Natural killer cell treated with Interleukin-12 subunit alpha and Interleukin-12 subunit beta and Interleukin-15 and Interleukin-18, amount 100 ng/mL, for 72 hours (primary cell): Measurements from ENCODE around the gene GALNT12. TPM values are rescaled to one million over a fixed set of nuclear protein-coding genes. Genes with fewer than 3 reads are reported as not detected.

Source experiments
- ATAC-seq, 2 donors: fragments of 150-1000 bp; cut with Tn5 transposase in 1 of 2; sonication (Bioruptor Pico), chemical (Tn5 transposase) in 1 of 2; 2 replicates each; pipeline ENCODE4 v1.10.0; 2021
- DNase-seq: peaks from one replicate; pipeline ENCODE4 v3.0.0; 2022; ENCODE audit warnings: low spot score
- H3K27ac Mint-ChIP-seq, 2 donors: 1 replicate in 1 of 2; 2 replicates in 1 of 2; pipeline ENCODE4 v1.8.0; 2022; ENCODE audit warnings: mixed read lengths in 2 of 2, mild to moderate bottlenecking in 1 of 2, moderate library complexity in 1 of 2
- H3K27me3 Mint-ChIP-seq, 2 donors: 1 replicate in 1 of 2; 2 replicates in 1 of 2; pipeline ENCODE4 v1.8.0; 2022; ENCODE audit warnings: mixed read lengths in 2 of 2
- H3K36me3 Mint-ChIP-seq: one replicate; pipeline ENCODE4 v1.8.0; 2022; ENCODE audit warnings: mixed read lengths
- H3K4me1 Mint-ChIP-seq, 2 donors: 1 replicate in 1 of 2; 2 replicates in 1 of 2; pipeline ENCODE4 v1.8.0; 2022; ENCODE audit warnings: low read depth in 2 of 2, mixed read lengths in 2 of 2, mild to moderate bottlenecking in 1 of 2
- H3K4me3 Mint-ChIP-seq: one replicate; pipeline ENCODE4 v1.8.0; 2022; ENCODE audit warnings: mixed read lengths
- H3K9me3 Mint-ChIP-seq: 2 replicates; pipeline ENCODE4 v1.8.0; 2022; ENCODE audit warnings: mixed read lengths
- total RNA-seq, 2 donors: library from RNA; stranded (reverse); gene quantifications; one replicate each; pipeline ENCODE4 v1.2.3, GENCODE V29; 2022

GALNT12 gene
- total RNA-seq, 2 donors from 2014 or later = 1.8 to 4.1 TPM

GRCh38 chr9:98883276-98883675 lies 75.8 kb downstream of the GALNT12 start:
- no peak overlapping the region for H3K27ac Mint-ChIP-seq
- DNase-seq (no peak), ATAC-seq (no peak)
- H3K27me3 Mint-ChIP-seq = peaks cover 35 to 56% of the 10 kb centered on the region in 2 donors
- H3K9me3 Mint-ChIP-seq = no peaks in the 10 kb centered on the region
- no peak overlapping the region for H3K4me3 Mint-ChIP-seq
- no peaks in the 10 kb centered on the region for H3K4me1 Mint-ChIP-seq
- H3K36me3 Mint-ChIP-seq = no peaks in the 10 kb centered on the region

GRCh38 chr9:98884849-98885248 lies 77.4 kb downstream of the GALNT12 start:
- no peaks in the 10 kb centered on the region for H3K36me3 Mint-ChIP-seq
- no peak overlapping the region for H3K27ac Mint-ChIP-seq
- no peak for ATAC-seq
- H3K4me1 Mint-ChIP-seq = no peaks in the 10 kb centered on the region
- no peaks in the 10 kb centered on the region for H3K9me3 Mint-ChIP-seq
- no peak overlapping the region for H3K4me3 Mint-ChIP-seq
- no peak for DNase-seq
- H3K27me3 Mint-ChIP-seq = peaks cover 33 to 59% of the 10 kb centered on the region in 2 donors

DNA sequence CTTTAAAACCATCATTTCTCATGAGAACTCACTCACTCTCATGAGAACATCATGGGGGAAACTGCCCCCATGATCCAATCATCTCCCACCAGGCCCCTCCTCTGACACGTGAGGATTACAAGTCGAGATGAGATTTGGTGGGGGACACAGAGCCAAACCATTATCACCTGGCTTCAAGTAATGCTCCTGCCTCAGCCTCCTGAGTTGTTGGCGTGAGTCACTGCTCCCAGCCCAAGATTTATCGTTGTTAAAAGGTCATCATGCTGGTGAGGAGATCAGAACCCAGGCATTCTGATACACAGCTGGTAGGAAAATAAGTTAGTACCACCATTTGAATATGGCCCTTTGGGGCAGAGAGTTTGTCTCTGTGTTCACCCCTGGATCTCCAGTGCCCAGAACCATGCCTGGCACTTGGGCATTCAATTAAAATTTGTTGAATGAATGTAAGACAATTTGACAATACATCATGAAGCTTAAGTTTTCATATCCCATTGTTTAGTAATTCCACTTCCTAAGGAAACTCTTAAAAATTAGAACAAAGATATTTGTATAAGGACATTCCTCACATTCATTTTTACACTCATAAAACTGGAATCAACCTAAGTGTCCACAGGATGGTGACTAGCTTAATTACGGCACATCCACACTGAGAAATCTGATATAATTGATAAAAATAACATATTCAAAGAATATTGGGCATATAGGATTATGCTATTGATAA lies 78.3 kb downstream of the GALNT12 start:
- Mint-ChIP-seq H3K27ac (no peak overlapping the region), H3K36me3 (no peaks in the 10 kb centered on the region), H3K27me3 (peaks cover 33 to 65% of the 10 kb centered on the region in 2 donors), H3K4me3 (no peak overlapping the region), H3K4me1 (no peaks in the 10 kb centered on the region), H3K9me3 (no peaks in the 10 kb centered on the region)
- DNase-seq = no peak
- ATAC-seq = no peak

- H3K27me3 Mint-ChIP-seq = peaks cover 31 to 61% of the 10 kb centered on the region in 2 donors
- H3K36me3 Mint-ChIP-seq = no peaks in the 10 kb centered on the region
- no peaks in the 10 kb centered on the region for H3K9me3 Mint-ChIP-seq
- no peak overlapping the region for H3K4me3 Mint-ChIP-seq
- H3K4me1 Mint-ChIP-seq = no peaks in the 10 kb centered on the region
- ATAC-seq = no peak
- H3K27ac Mint-ChIP-seq = no peak overlapping the region
- no peak for DNase-seq
Observed at GRCh38 chr9:98886691-98887229, 79.3 kb downstream of the GALNT12 start.

GRCh38 chr9:98887918-98888510 lies 80.5 kb downstream of the GALNT12 start:
- Mint-ChIP-seq H3K27me3 (peaks cover 30 to 58% of the 10 kb centered on the region in 2 donors), H3K36me3 (no peaks in the 10 kb centered on the region), H3K9me3 (no peaks in the 10 kb centered on the region), H3K4me3 (no peak overlapping the region), H3K4me1 (no peaks in the 10 kb centered on the region), H3K27ac (no peak overlapping the region)
- DNase-seq (no peak), ATAC-seq (no peak)

- H3K4me3 Mint-ChIP-seq = no peak overlapping the region
- no peaks in the 10 kb centered on the region for H3K4me1 Mint-ChIP-seq
- H3K27ac Mint-ChIP-seq = no peak overlapping the region
- H3K36me3 Mint-ChIP-seq = no peaks in the 10 kb centered on the region
- no peak for DNase-seq
- H3K9me3 Mint-ChIP-seq = no peaks in the 10 kb centered on the region
- H3K27me3 Mint-ChIP-seq = peaks cover 25 to 52% of the 10 kb centered on the region in 2 donors
- no peak for ATAC-seq
Observed at GRCh38 chr9:98888801-98889421, 81.4 kb downstream of the GALNT12 start.

- no peak for ATAC-seq
- peaks cover 15 to 54% of the 10 kb centered on the region in 2 donors for H3K27me3 Mint-ChIP-seq
- no peaks in the 10 kb centered on the region for H3K9me3 Mint-ChIP-seq
- H3K27ac Mint-ChIP-seq = no peak overlapping the region
- no peaks in the 10 kb centered on the region for H3K4me1 Mint-ChIP-seq
- no peak overlapping the region for H3K4me3 Mint-ChIP-seq
- no peak for DNase-seq
- H3K36me3 Mint-ChIP-seq = no peaks in the 10 kb centered on the region
Observed at GRCh38 chr9:98890256-98890655, 82.8 kb downstream of the GALNT12 start.

DNA sequence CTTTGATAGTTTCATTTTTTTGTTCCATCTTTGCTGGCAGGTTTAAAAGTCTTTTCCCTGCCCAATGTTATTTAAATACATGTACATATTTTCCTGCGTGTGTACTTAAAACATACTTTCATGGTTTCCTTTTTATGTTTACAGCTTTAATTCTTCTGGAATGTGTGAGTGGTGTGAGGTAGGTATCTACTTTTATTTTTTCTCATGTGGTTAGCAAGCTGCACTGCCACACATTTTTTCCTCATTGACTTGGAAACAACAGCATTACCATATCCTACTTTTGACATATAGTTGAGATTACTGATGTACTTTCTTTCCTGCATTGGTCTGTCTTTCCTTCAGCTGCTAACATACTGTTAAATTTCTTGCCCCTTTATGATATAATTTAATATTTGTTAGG lies 84.8 kb downstream of the GALNT12 start:
- no peak overlapping the region for H3K27ac Mint-ChIP-seq
- H3K27me3 Mint-ChIP-seq = peaks cover 19 to 65% of the 10 kb centered on the region in 2 donors
- no peak overlapping the region for H3K4me3 Mint-ChIP-seq
- ATAC-seq (no peak), DNase-seq (no peak)
- H3K4me1 Mint-ChIP-seq = no peaks in the 10 kb centered on the region
- no peaks in the 10 kb centered on the region for H3K36me3 Mint-ChIP-seq
- no peaks in the 10 kb centered on the region for H3K9me3 Mint-ChIP-seq

DNA sequence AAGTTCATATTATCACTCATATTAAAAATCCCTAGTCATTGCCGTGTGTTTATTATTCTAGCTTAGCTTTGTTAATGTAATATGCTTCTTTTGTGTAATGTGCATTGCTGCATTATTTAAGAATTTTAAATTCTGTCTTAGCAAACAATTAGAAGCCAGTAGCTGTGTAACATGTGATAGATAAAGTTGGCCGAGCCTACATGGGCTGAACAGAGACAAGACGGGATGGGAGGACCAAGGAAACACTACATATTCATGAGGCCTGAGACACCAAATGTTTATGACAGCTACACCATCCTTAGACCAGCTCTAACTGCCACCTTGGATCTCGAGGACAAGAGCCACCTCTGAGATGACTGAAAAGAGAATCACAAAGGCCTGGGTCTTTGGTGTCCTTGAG lies 85.2 kb downstream of the GALNT12 start:
- H3K4me1 Mint-ChIP-seq = no peaks in the 10 kb centered on the region
- no peaks in the 10 kb centered on the region for H3K36me3 Mint-ChIP-seq
- H3K27ac Mint-ChIP-seq = no peak overlapping the region
- no peaks in the 10 kb centered on the region for H3K9me3 Mint-ChIP-seq
- DNase-seq (no peak), ATAC-seq (no peak)
- H3K4me3 Mint-ChIP-seq = no peak overlapping the region
- peaks cover 20 to 63% of the 10 kb centered on the region in 2 donors for H3K27me3 Mint-ChIP-seq

GRCh38 chr9:98894171-98894570 lies 86.7 kb downstream of the GALNT12 start:
- no peaks in the 10 kb centered on the region for H3K4me1 Mint-ChIP-seq
- DNase-seq (no peak), ATAC-seq (no peak)
- peaks cover 16 to 52% of the 10 kb centered on the region in 2 donors for H3K27me3 Mint-ChIP-seq
- H3K27ac Mint-ChIP-seq = no peak overlapping the region
- no peak overlapping the region for H3K4me3 Mint-ChIP-seq
- H3K36me3 Mint-ChIP-seq = no peaks in the 10 kb centered on the region
- no peaks in the 10 kb centered on the region for H3K9me3 Mint-ChIP-seq

- Mint-ChIP-seq H3K9me3 (no peaks in the 10 kb centered on the region), H3K36me3 (no peaks in the 10 kb centered on the region), H3K4me3 (no peak overlapping the region), H3K27me3 (peaks cover 15 to 56% of the 10 kb centered on the region in 2 donors), H3K27ac (no peak overlapping the region), H3K4me1 (no peaks in the 10 kb centered on the region)
- no peak for DNase-seq
- ATAC-seq = no peak
Observed at GRCh38 chr9:98894761-98895160, 87.3 kb downstream of the GALNT12 start.

DNA sequence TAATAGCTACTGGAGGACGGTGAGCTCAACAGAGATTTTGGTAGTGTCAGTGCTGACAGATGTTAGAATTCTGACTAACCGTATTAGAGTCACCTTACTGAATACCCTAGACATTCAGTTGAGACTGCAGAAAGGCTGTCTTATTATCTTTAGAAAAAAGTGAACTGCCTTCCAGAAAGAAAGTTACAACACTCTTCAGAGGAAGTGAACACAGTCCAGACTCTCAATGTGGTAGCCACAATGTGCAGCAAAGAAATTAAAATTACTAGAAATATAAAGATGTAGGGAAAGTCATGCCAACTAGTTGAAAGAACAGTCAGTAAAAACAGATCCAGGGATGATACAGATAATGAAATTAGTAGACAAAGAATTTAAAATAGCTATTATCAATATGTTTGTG lies 89.2 kb downstream of the GALNT12 start:
- ATAC-seq (no peak), DNase-seq (no peak)
- peaks cover 16 to 49% of the 10 kb centered on the region in 2 donors for H3K27me3 Mint-ChIP-seq
- H3K36me3 Mint-ChIP-seq = no peaks in the 10 kb centered on the region
- H3K4me1 Mint-ChIP-seq = peaks cover 0 to under 1% of the 10 kb centered on the region in 2 donors
- H3K27ac Mint-ChIP-seq = no peak overlapping the region
- no peaks in the 10 kb centered on the region for H3K9me3 Mint-ChIP-seq
- no peak overlapping the region for H3K4me3 Mint-ChIP-seq

GRCh38 chr9:98897745-98898144 lies 90.3 kb downstream of the GALNT12 start:
- peaks cover 17 to 46% of the 10 kb centered on the region in 2 donors for H3K27me3 Mint-ChIP-seq
- peaks cover 0 to 2% of the 10 kb centered on the region in 2 donors for H3K4me1 Mint-ChIP-seq
- ATAC-seq (no peak), DNase-seq (no peak)
- no peak overlapping the region for H3K4me3 Mint-ChIP-seq
- no peaks in the 10 kb centered on the region for H3K36me3 Mint-ChIP-seq
- H3K27ac Mint-ChIP-seq = no peak overlapping the region
- no peaks in the 10 kb centered on the region for H3K9me3 Mint-ChIP-seq

GRCh38 chr9:98899408-98900056 lies 92.1 kb downstream of the GALNT12 start:
- Mint-ChIP-seq H3K4me1 (peaks cover 0 to 2% of the 10 kb centered on the region in 2 donors), H3K9me3 (no peaks in the 10 kb centered on the region), H3K36me3 (no peaks in the 10 kb centered on the region), H3K27ac (no peak overlapping the region), H3K4me3 (no peak overlapping the region), H3K27me3 (peaks cover 24 to 47% of the 10 kb centered on the region in 2 donors)
- no peak for ATAC-seq
- DNase-seq = no peak
